Thoracic aorta (tissue), 2 donors: ENCODE results near the gene SDF2L1. TPM values are rescaled to one million over a fixed set of nuclear protein-coding genes. Genes with fewer than 3 reads are reported as not detected.
"Not testable (repeated sequence)": the region's sequence is repeated elsewhere in the genome, so short reads cannot be mapped to it uniquely, and the experiment has no call there.

Experiments used
- ATAC-seq: fragments of 150-250 bp; one replicate; pipeline ENCODE4 v1.8.0; 2017; ENCODE audit warnings: low read depth; ENCODE audit not compliant: insufficient number of reproducible peaks, low FRiP score
- DNase-seq: peaks from one replicate; pipeline ENCODE4 v3.0.0-alpha.2; 2020; ENCODE audit warnings: low spot score
- H3K27ac ChIP-seq, 2 donors: fragments of 200-600 bp; sonication (generic); 1 replicate in 1 of 2; 2 replicates in 1 of 2; pipeline ENCODE4 v1.5.1; 2016; ENCODE audit warnings: mild to moderate bottlenecking in 2 of 2, moderate library complexity in 2 of 2
- H3K27me3 ChIP-seq: fragments of 200-600 bp; sonication (generic); replicated peaks from 2 replicates; pipeline ENCODE4 v1.6.0; 2016; ENCODE audit warnings: mild to moderate bottlenecking; ENCODE audit not compliant: insufficient read depth
- H3K36me3 ChIP-seq: fragments of 200-600 bp; sonication (generic); one replicate; pipeline ENCODE4 v1.5.1; 2016
- H3K4me1 ChIP-seq, 2 donors: fragments of 200-600 bp; sonication (generic); 1 replicate in 1 of 2; 2 replicates in 1 of 2; pipeline versions ENCODE4 v1.5.1 to v1.6.0; 2016; ENCODE audit warnings: low read depth in 2 of 2, mild to moderate bottlenecking in 1 of 2; ENCODE audit not compliant: control insufficient read depth in 1 of 2
- H3K4me3 ChIP-seq: fragments of 200-600 bp; sonication (generic); 2 replicates; pipeline ENCODE4 v1.5.1; 2016; ENCODE audit warnings: mild to moderate bottlenecking
- H3K9me3 ChIP-seq: fragments of 200-600 bp; sonication (generic); 2 replicates; pipeline ENCODE4 v1.5.1; 2016
- total RNA-seq, 2 donors: library from RNA; depleted of rRNA; stranded (reverse); fragments of >200 nt; gene quantifications; one replicate each; pipeline versions ENCODE4 v1.1.0 to v1.2.3, GENCODE V29; 2016
- TF ChIP-seq, protein P1 (sequence below): fragments of 200-600 bp; sonication (generic); IDR thresholded peaks from one replicate; pipeline ENCODE4 v1.5.1; 2019; ENCODE audit warnings: antibody characterized with exemption

SDF2L1 gene
- total RNA-seq, 2 donors from 2014 or later, result 40.9 to 54.0 TPM

DNA sequence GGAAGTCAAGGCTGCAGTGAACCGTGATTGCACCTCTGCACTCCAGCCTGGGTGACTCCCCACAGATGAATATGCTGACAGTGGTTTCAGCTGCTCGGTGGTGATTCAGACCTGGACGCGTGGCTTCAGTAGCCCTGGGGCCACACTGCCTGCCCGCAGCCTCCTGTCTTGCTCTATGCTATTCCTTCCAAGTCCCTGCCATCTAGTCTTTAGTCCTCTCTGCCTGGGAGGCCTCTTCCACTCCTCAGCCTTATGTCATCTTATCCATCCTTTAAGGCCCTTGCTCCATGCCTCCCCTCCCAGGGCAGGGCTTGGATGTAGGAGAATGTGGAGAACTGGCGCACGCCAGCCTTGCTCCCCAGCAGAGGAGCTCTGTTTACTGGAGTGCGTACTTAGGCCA lies 35.3 kb upstream of the SDF2L1 start:
- ATAC-seq (no peak), DNase-seq (no peak)
- peaks cover 4 to 7% of the 10 kb centered on the region in 2 donors for H3K4me1 ChIP-seq
- no peak overlapping the region for H3K4me3 ChIP-seq
- peaks cover 12% of the 10 kb centered on the region for H3K36me3 ChIP-seq
- TF ChIP-seq, protein P1, sequence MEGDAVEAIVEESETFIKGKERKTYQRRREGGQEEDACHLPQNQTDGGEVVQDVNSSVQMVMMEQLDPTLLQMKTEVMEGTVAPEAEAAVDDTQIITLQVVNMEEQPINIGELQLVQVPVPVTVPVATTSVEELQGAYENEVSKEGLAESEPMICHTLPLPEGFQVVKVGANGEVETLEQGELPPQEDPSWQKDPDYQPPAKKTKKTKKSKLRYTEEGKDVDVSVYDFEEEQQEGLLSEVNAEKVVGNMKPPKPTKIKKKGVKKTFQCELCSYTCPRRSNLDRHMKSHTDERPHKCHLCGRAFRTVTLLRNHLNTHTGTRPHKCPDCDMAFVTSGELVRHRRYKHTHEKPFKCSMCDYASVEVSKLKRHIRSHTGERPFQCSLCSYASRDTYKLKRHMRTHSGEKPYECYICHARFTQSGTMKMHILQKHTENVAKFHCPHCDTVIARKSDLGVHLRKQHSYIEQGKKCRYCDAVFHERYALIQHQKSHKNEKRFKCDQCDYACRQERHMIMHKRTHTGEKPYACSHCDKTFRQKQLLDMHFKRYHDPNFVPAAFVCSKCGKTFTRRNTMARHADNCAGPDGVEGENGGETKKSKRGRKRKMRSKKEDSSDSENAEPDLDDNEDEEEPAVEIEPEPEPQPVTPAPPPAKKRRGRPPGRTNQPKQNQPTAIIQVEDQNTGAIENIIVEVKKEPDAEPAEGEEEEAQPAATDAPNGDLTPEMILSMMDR, result no peak
- H3K27ac ChIP-seq, result no peak overlapping the region
- no peaks in the 10 kb centered on the region for H3K27me3 ChIP-seq
- H3K9me3 ChIP-seq, result no peaks in the 10 kb centered on the region

DNA sequence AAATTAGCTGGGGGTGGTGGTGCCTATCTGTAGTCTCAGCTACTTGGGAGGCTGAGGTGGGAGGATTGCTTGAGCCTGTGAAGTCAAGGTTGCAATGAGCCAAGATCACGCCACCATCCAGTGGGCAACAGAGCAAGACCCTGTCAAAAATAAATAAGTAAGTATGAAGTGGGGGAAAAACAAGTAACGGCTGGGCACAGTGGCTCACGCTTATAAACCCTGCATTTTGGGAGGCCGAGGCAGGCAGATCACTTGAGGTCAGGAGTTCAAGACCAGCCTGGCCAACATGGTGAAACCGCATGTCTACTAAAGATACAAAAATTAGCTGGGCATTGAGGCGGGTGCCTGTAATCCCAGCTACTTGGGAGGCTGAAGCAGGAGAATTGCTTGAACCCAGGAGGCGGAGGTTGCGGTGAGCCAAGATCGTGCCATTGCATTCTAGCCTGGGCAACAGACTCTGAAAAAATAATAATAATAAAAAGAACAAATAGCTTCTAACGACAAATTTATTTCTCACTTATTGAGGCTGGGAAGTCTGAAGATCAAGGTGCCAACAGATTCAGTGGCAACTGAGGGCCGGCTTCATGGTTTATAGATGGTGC lies 32.4 kb upstream of the SDF2L1 start:
- ATAC-seq, H3K4me3 ChIP-seq, H3K9me3 ChIP-seq, H3K27me3 ChIP-seq, H3K27ac ChIP-seq, DNase-seq, H3K4me1 ChIP-seq: not testable (repeated sequence)
- peaks cover 17% of the 10 kb centered on the region for H3K36me3 ChIP-seq

DNA sequence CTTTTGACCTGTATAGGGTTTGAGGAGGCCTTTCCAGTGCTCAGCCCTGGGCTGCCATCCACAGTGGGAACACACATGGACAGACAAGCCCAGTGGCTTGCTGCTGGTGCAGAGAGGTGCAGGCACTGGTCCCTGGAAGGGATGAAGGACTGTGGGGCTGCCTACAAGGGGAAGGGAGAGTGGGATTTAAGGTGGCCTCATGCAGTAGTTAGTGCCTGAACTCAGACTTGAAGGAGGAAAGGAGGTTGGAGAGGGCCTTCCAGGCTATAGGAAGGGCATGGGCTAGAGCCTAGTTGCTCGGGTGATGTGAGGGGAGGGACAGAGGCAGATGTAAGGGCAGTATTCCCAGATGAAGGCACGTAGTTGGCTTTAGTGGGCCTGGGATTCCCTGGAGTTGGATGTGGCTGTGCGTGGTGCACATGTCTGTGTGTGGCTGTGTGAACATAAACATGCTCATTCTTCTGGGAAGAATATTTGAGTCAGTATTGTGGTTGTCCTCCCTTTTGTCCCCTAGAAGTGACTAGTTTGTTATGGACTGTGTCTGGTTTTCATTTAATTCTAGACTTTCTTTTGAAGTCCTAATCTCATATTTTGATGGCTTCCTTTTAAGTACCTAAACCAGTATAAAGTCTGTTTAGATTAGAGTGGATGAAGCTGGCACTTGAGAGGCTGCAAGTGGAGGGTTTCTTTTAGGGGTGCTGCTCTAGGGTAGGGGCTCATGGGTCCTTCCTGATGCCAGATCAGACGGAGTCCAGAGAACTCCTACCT lies 30.7 kb upstream of the SDF2L1 start:
- peaks cover 0 to 7% of the 10 kb centered on the region in 2 donors for H3K4me1 ChIP-seq
- no peak overlapping the region for H3K27ac ChIP-seq
- peaks cover 22% of the 10 kb centered on the region for H3K36me3 ChIP-seq
- TF ChIP-seq, protein P1, result no peak
- no peaks in the 10 kb centered on the region for H3K9me3 ChIP-seq
- ATAC-seq, result no peak
- DNase-seq, result no peak
- no peaks in the 10 kb centered on the region for H3K27me3 ChIP-seq
- no peak overlapping the region for H3K4me3 ChIP-seq

DNA sequence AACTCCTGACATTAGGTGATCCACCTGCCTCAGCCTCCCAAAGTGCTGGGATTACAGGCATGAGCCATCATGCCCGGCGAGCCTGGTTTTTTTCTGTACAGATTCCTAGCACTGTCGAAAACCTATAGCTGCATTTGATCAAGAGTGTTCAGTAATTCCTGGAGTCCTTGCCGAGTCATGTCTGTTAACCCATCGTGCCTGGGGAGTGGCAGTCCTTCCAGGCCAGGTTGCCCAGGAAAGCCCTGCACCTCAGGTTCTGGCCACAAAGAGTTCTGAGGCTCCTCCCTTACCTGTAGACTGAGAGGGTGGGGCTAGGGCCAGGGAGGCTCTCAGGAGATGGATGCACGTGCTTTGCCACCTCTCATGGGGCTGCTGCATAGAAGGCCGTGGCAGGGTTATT lies 29.2 kb upstream of the SDF2L1 start:
- H3K27me3 ChIP-seq, result no peaks in the 10 kb centered on the region
- DNase-seq, result no peak
- H3K27ac ChIP-seq, result no peak overlapping the region
- no peak for ATAC-seq
- TF ChIP-seq, protein P1, result no peak
- H3K9me3 ChIP-seq, result no peaks in the 10 kb centered on the region
- no peak overlapping the region for H3K4me3 ChIP-seq
- peaks cover 22% of the 10 kb centered on the region for H3K36me3 ChIP-seq
- H3K4me1 ChIP-seq, result peaks cover 0 to 7% of the 10 kb centered on the region in 2 donors

DNA sequence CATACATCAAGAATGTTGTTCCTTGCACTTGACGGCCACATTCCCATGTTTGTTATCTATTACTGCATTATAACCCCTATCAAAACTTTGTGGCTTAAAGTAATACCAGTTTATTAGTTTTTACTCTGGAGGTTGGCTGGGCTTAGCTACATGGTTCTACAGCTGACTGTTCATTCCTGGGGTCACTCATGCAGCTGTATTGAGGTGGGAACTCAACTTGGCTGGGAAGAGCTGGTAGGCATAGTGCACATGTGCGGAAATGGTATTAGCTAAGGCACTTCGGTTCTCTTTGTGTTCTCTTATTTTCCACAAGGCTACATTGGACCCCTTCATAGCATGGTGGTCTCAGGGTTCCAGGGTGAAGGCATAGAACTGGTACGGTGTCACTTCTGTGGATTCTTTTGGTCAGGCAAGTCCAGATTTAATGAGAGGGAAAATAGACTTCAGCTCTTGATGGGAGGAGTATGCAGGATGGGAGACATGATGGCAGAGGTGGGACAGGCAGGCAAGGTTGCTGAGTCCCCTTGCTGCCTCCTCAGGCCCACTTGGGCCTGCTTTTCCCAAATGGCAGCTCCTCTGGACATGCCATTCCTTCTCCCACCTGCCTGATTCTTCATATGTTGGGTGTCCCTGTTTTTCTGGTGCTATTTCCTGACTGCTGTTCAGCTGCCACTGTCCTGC lies 28.4 kb upstream of the SDF2L1 start:
- Histone ChIP-seq H3K9me3 (no peaks in the 10 kb centered on the region), H3K36me3 (peaks cover 22% of the 10 kb centered on the region), H3K4me3 (no peak overlapping the region), H3K27ac (no peak overlapping the region), H3K27me3 (no peaks in the 10 kb centered on the region), H3K4me1 (peaks cover 0 to 9% of the 10 kb centered on the region in 2 donors)
- DNase-seq (no peak), ATAC-seq (no peak)
- TF ChIP-seq, protein P1, result no peak
